ENCODE data around the gene CDC27.

The CDC27 gene

GRCh38 chr17:47205419-47205963, 16.4 kb upstream of the CDC27 start:
- Histone ChIP-seq H3K9ac (peak overlapping the region; percentile 28 to 74 (median 52); a peak in 19 of 22 replicates), H3K4me2 (peak overlapping the region; percentile 75 to 96 (median 89)), H3K36me3 (no peaks in the 10 kb centered on the region), H3K27ac (peak overlapping the region; percentile 42 to 84 (median 61); a peak in 21 of 22 replicates), H3K27me3 (peaks cover 0 to 17% (median 0%) of the 10 kb centered on the region in 11 experiments; a peak in 4 of 22 replicates), H3K4me1 (peaks cover 69 to 86% (median 78%) of the 10 kb centered on the region in 10 experiments), H3K9me3 (replicated peaks in 1 of 11) (peaks cover 0 to 5% (median 3%) of the 10 kb centered on the region in 11 experiments; a peak in 6 of 22 replicates), H3K4me3 (peak overlapping the region in 8 of 10 experiments; percentile 5 to 50 (median 20); a peak in 11 of 20 replicates), H4K20me1 (peaks cover 0 to 16% (median 7%) of the 10 kb centered on the region in 11 experiments; a peak in 6 of 22 replicates)
- peak in 1 of 11 experiments; percentile 13; a peak in 1 of 22 replicates for TF ChIP-seq Cebpa-rat (IDR thresholded peaks at IDR 0.05)

- Histone ChIP-seq H3K4me1 (peaks cover 74 to 86% (median 79%) of the 10 kb centered on the region in 10 experiments), H3K27me3 (peaks cover 0 to 16% (median 0%) of the 10 kb centered on the region in 11 experiments; a peak in 4 of 22 replicates), H3K9me3 (replicated peaks in 1 of 11) (peaks cover 0 to 5% (median 3%) of the 10 kb centered on the region in 11 experiments; a peak in 6 of 22 replicates), H3K36me3 (no peaks in the 10 kb centered on the region), H4K20me1 (peaks cover 0 to 21% (median 7%) of the 10 kb centered on the region in 11 experiments; a peak in 6 of 22 replicates), H3K4me3 (peak overlapping the region in 9 of 10 experiments; percentile 5 to 50 (median 19); a peak in 13 of 20 replicates), H3K4me2 (peak overlapping the region; percentile 75 to 96 (median 89)), H3K9ac (peak overlapping the region; percentile 28 to 74 (median 52); a peak in 21 of 22 replicates), H3K27ac (peak overlapping the region; percentile 42 to 84 (median 61); a peak in 21 of 22 replicates)
- TF ChIP-seq Cebpa-rat (IDR thresholded peaks at IDR 0.05), result no peak
Measured at GRCh38 chr17:47204722-47205418, 15.8 kb upstream of the CDC27 start.

- H3K9me3 ChIP-seq (replicated peaks in 1 of 11), result peaks cover 0 to 5% (median 3%) of the 10 kb centered on the region in 11 experiments; a peak in 6 of 22 replicates
- H3K9ac ChIP-seq, result peak overlapping the region; percentile 28 to 74 (median 52); a peak in 18 of 22 replicates
- peaks cover 0 to 21% (median 7%) of the 10 kb centered on the region in 11 experiments; a peak in 6 of 22 replicates for H4K20me1 ChIP-seq
- peak overlapping the region in 7 of 10 experiments; percentile 6 to 50 (median 21); a peak in 8 of 20 replicates for H3K4me3 ChIP-seq
- H3K4me1 ChIP-seq, result peaks cover 72 to 86% (median 79%) of the 10 kb centered on the region in 10 experiments
- no peaks in the 10 kb centered on the region for H3K36me3 ChIP-seq
- peaks cover 0 to 12% (median 0%) of the 10 kb centered on the region in 11 experiments; a peak in 4 of 22 replicates for H3K27me3 ChIP-seq
- peak overlapping the region; percentile 75 to 96 (median 89) for H3K4me2 ChIP-seq
- H3K27ac ChIP-seq, result peak overlapping the region in 10 of 11 experiments; percentile 42 to 84 (median 64); a peak in 17 of 22 replicates
- TF ChIP-seq Cebpa-rat (IDR thresholded peaks at IDR 0.05), result no peak
Measured at GRCh38 chr17:47203984-47204721, 15.1 kb upstream of the CDC27 start.

GRCh38 chr17:47201166-47201565, 12.1 kb upstream of the CDC27 start:
- peaks cover 42 to 56% (median 50%) of the 10 kb centered on the region in 10 experiments for H3K4me1 ChIP-seq
- no peak overlapping the region for H3K4me3 ChIP-seq
- H3K9me3 ChIP-seq (replicated peaks in 1 of 11), result peaks cover 0 to 5% (median 4%) of the 10 kb centered on the region in 11 experiments; a peak in 7 of 22 replicates
- H3K36me3 ChIP-seq, result no peaks in the 10 kb centered on the region
- no peak overlapping the region for H3K9ac ChIP-seq
- H3K27ac ChIP-seq, result no peak overlapping the region
- TF ChIP-seq Cebpa-rat (IDR thresholded peaks at IDR 0.05), result no peak
- peaks cover 0 to 26% (median 0%) of the 10 kb centered on the region in 11 experiments; a peak in 10 of 22 replicates for H3K27me3 ChIP-seq
- peaks cover 0 to 21% (median 3%) of the 10 kb centered on the region in 11 experiments; a peak in 4 of 22 replicates for H4K20me1 ChIP-seq
- H3K4me2 ChIP-seq, result peak overlapping the region in 4 of 11 experiments; percentile 67 to 90 (median 84); a peak in 9 of 22 replicates

DNA sequence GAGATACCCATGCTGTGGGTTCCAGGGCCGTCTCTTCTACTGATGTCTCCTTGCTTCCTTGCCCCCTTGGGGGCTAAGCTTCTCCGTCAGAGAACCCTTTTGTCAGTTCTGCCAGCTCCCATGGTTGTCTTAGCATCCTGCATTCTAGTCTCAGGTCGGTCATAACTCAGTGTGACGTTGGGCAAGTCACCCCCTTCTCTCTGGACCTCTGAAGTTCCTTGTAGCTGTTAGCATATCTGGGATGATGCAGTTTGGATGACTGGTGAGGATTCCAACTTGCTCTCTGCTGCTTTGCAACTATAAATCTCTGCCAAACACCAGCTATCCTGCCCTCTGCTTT, 11.2 kb upstream of the CDC27 start:
- TF ChIP-seq Cebpa-rat (IDR thresholded peaks at IDR 0.05), result no peak
- peaks cover 0 to 19% (median 3%) of the 10 kb centered on the region in 11 experiments; a peak in 4 of 22 replicates for H4K20me1 ChIP-seq
- H3K27me3 ChIP-seq, result peaks cover 0 to 34% (median 6%) of the 10 kb centered on the region in 11 experiments; a peak in 10 of 22 replicates
- H3K4me3 ChIP-seq, result peak overlapping the region in 1 of 10 experiments; percentile 43; a peak in 2 of 20 replicates
- H3K9ac ChIP-seq, result peak overlapping the region in 7 of 11 experiments; percentile 4 to 49 (median 12); a peak in 6 of 22 replicates
- H3K4me1 ChIP-seq, result peaks cover 33 to 48% (median 41%) of the 10 kb centered on the region in 10 experiments
- H3K9me3 ChIP-seq (replicated peaks in 1 of 11), result peaks cover 0 to 13% (median 8%) of the 10 kb centered on the region in 11 experiments; a peak in 9 of 22 replicates
- peak overlapping the region; percentile 60 to 90 (median 76) for H3K4me2 ChIP-seq
- peak overlapping the region in 9 of 11 experiments; percentile 6 to 53 (median 33); a peak in 11 of 22 replicates for H3K27ac ChIP-seq
- no peaks in the 10 kb centered on the region for H3K36me3 ChIP-seq

GRCh38 chr17:47199627-47200324, 10.7 kb upstream of the CDC27 start:
- Histone ChIP-seq H3K4me1 (peaks cover 28 to 47% (median 38%) of the 10 kb centered on the region in 10 experiments), H3K27ac (peak overlapping the region in 9 of 11 experiments; percentile 6 to 53 (median 33); a peak in 11 of 22 replicates), H3K36me3 (no peaks in the 10 kb centered on the region), H3K9me3 (replicated peaks in 1 of 11) (peaks cover 0 to 18% (median 9%) of the 10 kb centered on the region in 11 experiments; a peak in 10 of 22 replicates), H4K20me1 (peaks cover 0 to 14% (median 0%) of the 10 kb centered on the region in 11 experiments; a peak in 4 of 22 replicates), H3K4me3 (peak overlapping the region in 1 of 10 experiments; percentile 43; a peak in 1 of 20 replicates), H3K4me2 (peak overlapping the region; percentile 60 to 90 (median 76)), H3K9ac (peak overlapping the region in 7 of 11 experiments; percentile 4 to 49 (median 12); a peak in 6 of 22 replicates), H3K27me3 (peaks cover 0 to 40% (median 7%) of the 10 kb centered on the region in 11 experiments; a peak in 10 of 22 replicates)
- TF ChIP-seq Cebpa-rat (IDR thresholded peaks at IDR 0.05), result no peak

DNA sequence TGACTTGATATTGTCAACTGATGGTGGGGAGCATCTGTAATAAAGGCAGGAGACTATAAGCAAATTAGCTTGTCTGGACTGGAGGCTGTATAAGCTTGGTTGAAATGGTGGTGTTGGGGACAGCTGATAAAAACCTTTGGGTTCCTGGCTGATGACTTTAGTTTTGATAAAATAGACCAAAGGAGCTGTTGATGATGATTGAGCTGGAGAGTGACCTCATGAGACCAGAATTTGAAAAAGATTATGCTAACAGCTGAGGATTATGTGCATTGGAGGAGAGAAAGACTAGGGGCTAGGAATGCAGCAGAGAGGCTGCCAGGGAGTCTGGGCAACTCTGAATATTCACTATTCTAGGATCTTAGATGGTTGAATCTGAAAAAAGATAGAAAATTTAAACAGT, 8.7 kb upstream of the CDC27 start:
- H3K9ac ChIP-seq, result no peak overlapping the region
- H3K27ac ChIP-seq, result no peak overlapping the region
- H3K4me2 ChIP-seq, result no peak overlapping the region

More for the DNA sequence above, 8.7 kb upstream of the CDC27 start:
- peaks cover 0 to 59% (median 21%) of the 10 kb centered on the region in 11 experiments; a peak in 10 of 22 replicates for H3K27me3 ChIP-seq
- no peak overlapping the region for H3K4me3 ChIP-seq
- peaks cover 0 to 18% (median 0%) of the 10 kb centered on the region in 11 experiments; a peak in 7 of 22 replicates for H4K20me1 ChIP-seq
- no peak for TF ChIP-seq Cebpa-rat (IDR thresholded peaks at IDR 0.05)
- no peaks in the 10 kb centered on the region for H3K36me3 ChIP-seq
- H3K4me1 ChIP-seq, result peaks cover 25 to 50% (median 34%) of the 10 kb centered on the region in 10 experiments
- H3K9me3 ChIP-seq (replicated peaks in 1 of 11), result peaks cover 0 to 23% (median 8%) of the 10 kb centered on the region in 11 experiments; a peak in 8 of 22 replicates

All from BLaER1 treated with 17β-estradiol and CSF1 and Interleukin-3, amounts not matched to agents 10 nM and 100 nM (cell line).